SK-N-SH (cell line): ENCODE measurements around the gene ACSS1. TPM values are rescaled to one million over a fixed set of nuclear protein-coding genes. Genes with fewer than 3 reads are reported as not detected.

ENCODE experiments used
- CTCF ChIA-PET: fragments of 300-600, 350-600 bp; formaldehyde crosslinking; extraction: SDS; loops from one replicate; lab custom pipeline; 2021; lab: Yijun Ruan, JAX
- POLR2A ChIA-PET: fragments of 350-600 bp; sonication (Branson Sonifier 250); formaldehyde crosslinking; extraction: SDS; loops from one replicate; lab custom pipeline; 2020; ENCODE audit warnings: antibody characterized with exemption, inconsistent platforms; lab: Yijun Ruan, JAX
- DNase-seq: peaks from one replicate; pipeline ENCODE4 v3.0.0; 2012
- H2AFZ ChIP-seq: fragments of 200-600 bp; sonication (generic); 2 replicates; pipeline ENCODE4 v1.8.1; 2016; ENCODE audit warnings: antibody characterized with exemption, mild to moderate bottlenecking, low read depth
- H3F3A ChIP-seq: fragments of 200-600 bp; sonication (generic); replicated peaks from 2 replicates; pipeline ENCODE3; 2016; ENCODE audit warnings: antibody characterized with exemption, mild to moderate bottlenecking; ENCODE audit not compliant: insufficient read depth
- H3K27ac ChIP-seq, 2 experiments: fragments of 200-500 bp in 1 of 2; fragments of 200-600 bp in 1 of 2; sonication (Bioruptor generic) in 1 of 2; sonication (generic), shearing (Covaris generic) in 1 of 2; 2 replicates each; pipeline versions ENCODE4 v1.5.1 to v1.6.1; 2014 to 2016; ENCODE audit warnings: low read depth in 2 of 2, inconsistent platforms in 1 of 2, low read length in 1 of 2, mild to moderate bottlenecking in 1 of 2, mixed read lengths in 1 of 2
- H3K27me3 ChIP-seq: fragments of 200-600 bp; sonication (generic), shearing (Covaris generic); 2 replicates; pipeline ENCODE4 v1.6.1; 2016; ENCODE audit warnings: mixed run types; ENCODE audit not compliant: insufficient read depth
- H3K36me3 ChIP-seq, 2 experiments: fragments of 200-500 bp in 1 of 2; fragments of 200-600 bp in 1 of 2; sonication (Bioruptor generic) in 1 of 2; sonication (generic) in 1 of 2; replicated peaks in 1 of 2; 2 replicates each; pipeline versions ENCODE3 to v1.5.1; 2014 to 2016; ENCODE audit warnings: low read length in 1 of 2, mild to moderate bottlenecking in 1 of 2; ENCODE audit not compliant: insufficient read depth in 2 of 2, control insufficient read depth in 1 of 2
- H3K4me1 ChIP-seq, 2 experiments: fragments of 200-500 bp in 1 of 2; fragments of 200-600 bp in 1 of 2; sonication (Bioruptor generic) in 1 of 2; sonication (generic), shearing (Covaris generic) in 1 of 2; 2 replicates each; pipeline versions ENCODE4 v1.5.1 to v1.6.1; 2014 to 2016; ENCODE audit warnings: low read depth in 1 of 2, low read length in 1 of 2, mixed run types in 1 of 2; ENCODE audit not compliant: insufficient read depth in 2 of 2, control insufficient read depth in 1 of 2
- H3K4me2 ChIP-seq: fragments of 200-600 bp; sonication (generic), shearing (Covaris generic); 2 replicates; pipeline ENCODE4 v1.6.1; 2017; ENCODE audit warnings: mixed run types
- H3K4me3 ChIP-seq, 2 experiments: fragments of 200-500 bp in 1 of 2; fragments of 200-600 bp in 1 of 2; sonication (Bioruptor generic) in 1 of 2; sonication (generic), shearing (Covaris generic) in 1 of 2; 2 replicates each; pipeline versions ENCODE4 v1.5.1 to v1.8.1; 2014 to 2016; ENCODE audit warnings: low read depth in 2 of 2, inconsistent platforms in 1 of 2, low read length in 1 of 2, mild to moderate bottlenecking in 1 of 2, mixed read lengths in 1 of 2, moderate library complexity in 1 of 2
- H3K79me2 ChIP-seq: fragments of 200-600 bp; sonication (generic); 2 replicates; pipeline ENCODE4 v1.8.1; 2017; ENCODE audit warnings: mild to moderate bottlenecking; ENCODE audit not compliant: insufficient read depth
- H3K9ac ChIP-seq: fragments of 200-600 bp; sonication (generic); 2 replicates; pipeline ENCODE4 v1.6.1; 2017; ENCODE audit warnings: mixed run types
- H3K9me2 ChIP-seq: fragments of 200-600 bp; sonication (generic); 2 replicates; pipeline ENCODE4 v1.6.1; 2017; ENCODE audit warnings: mixed run types
- H3K9me3 ChIP-seq: fragments of 200-600 bp; sonication (generic); 2 replicates; pipeline ENCODE4 v1.6.1; 2017; ENCODE audit warnings: mixed run types, mild to moderate bottlenecking, moderate library complexity
- H4K20me1 ChIP-seq: fragments of 200-600 bp; sonication (generic); 2 replicates; pipeline ENCODE4 v1.6.1; 2017; ENCODE audit warnings: mild to moderate bottlenecking, mixed run types; ENCODE audit not compliant: insufficient read depth
- CHD2 ChIP-seq: fragments of 150-350 bp; IDR thresholded peaks from 2 replicates; pipeline ENCODE4 v1.6.1; 2018; ENCODE audit warnings: low read length; ENCODE audit not compliant: partially characterized antibody
- ELF1 ChIP-seq: IDR thresholded peaks from 2 replicates; pipeline ENCODE4 v1.4.0; 2012
- FOXJ3 ChIP-seq: sonication (generic); formaldehyde crosslinking; IDR thresholded peaks from 2 replicates; pipeline ENCODE4 v1.5.1; 2020; ENCODE audit warnings: mild to moderate bottlenecking, missing genetic modification reagents
- GABPA ChIP-seq: IDR thresholded peaks from 2 replicates; pipeline ENCODE4 v1.4.0; 2012; ENCODE audit warnings: low read depth, mild to moderate bottlenecking
- GATA2 ChIP-seq: sonication (generic); formaldehyde crosslinking; IDR thresholded peaks from 2 replicates; pipeline ENCODE4 v1.5.0; 2020; ENCODE audit warnings: mild to moderate bottlenecking, missing genetic modification reagents
- NFIC ChIP-seq: IDR thresholded peaks from 2 replicates; pipeline ENCODE4 v1.4.0; 2012; ENCODE audit warnings: borderline replicate concordance
- RAD21 ChIP-seq: IDR thresholded peaks from 2 replicates; pipeline ENCODE4 v1.6.1; 2012; ENCODE audit warnings: mild to moderate bottlenecking, low read length
- RCOR1 ChIP-seq: fragments of 150-350 bp; IDR thresholded peaks from 2 replicates; pipeline ENCODE4 v1.6.1; 2017; ENCODE audit warnings: antibody characterized with exemption, low read length
- RFX5 ChIP-seq: IDR thresholded peaks from 2 replicates; pipeline ENCODE4 v1.6.1; 2012; ENCODE audit warnings: mild to moderate bottlenecking, improper control_type of control experiment, low read length
- RXRA ChIP-seq: IDR thresholded peaks from 2 replicates; pipeline ENCODE4 v1.4.0; 2012; ENCODE audit warnings: low read depth, mild to moderate bottlenecking, borderline replicate concordance
- SIN3A ChIP-seq: IDR thresholded peaks from 2 replicates; pipeline ENCODE4 v1.6.1; 2012; ENCODE audit warnings: low read depth, mild to moderate bottlenecking, low read length, moderate library complexity, borderline replicate concordance
- SMC3 ChIP-seq: IDR thresholded peaks from 2 replicates; pipeline ENCODE4 v1.6.1; 2012; ENCODE audit warnings: low read depth, low read length, improper control_type of control experiment
- TCF12 ChIP-seq: IDR thresholded peaks from 2 replicates; pipeline ENCODE4 v1.4.0; 2012
- WGBS: methylation state at CpG from one replicate; pipeline ENCODE4 v1.1.6; 2017; ENCODE audit warnings: low lambda C conversion rate; 5-methylcytosine and 5-hydroxymethylcytosine counted together
- polyA plus RNA-seq, 3 experiments: library from polyadenylated mRNA; depleted of rRNA; stranded (reverse); fragments of >200 nt; gene quantifications; 2 replicates each; pipeline ENCODE4 v1.2.3, GENCODE V29; 2012
- TF ChIP-seq, protein P1 (sequence below): IDR thresholded peaks from 2 replicates; pipeline ENCODE4; 2012
- TF ChIP-seq, protein P2 (sequence below): fragments of 150-350 bp; IDR thresholded peaks from 2 replicates; pipeline ENCODE4 v1.6.1; 2016; ENCODE audit warnings: mild to moderate bottlenecking, low read depth, low read length
- TF ChIP-seq, protein P3 (sequence below): IDR thresholded peaks from 2 replicates; pipeline ENCODE4 v1.4.0; 2012; ENCODE audit warnings: low read depth, borderline replicate concordance

Gene ACSS1
- polyA plus RNA-seq, 1 of the 3 experiments (the other 2 are of a cell fraction) = 2.0 TPM

DNA sequence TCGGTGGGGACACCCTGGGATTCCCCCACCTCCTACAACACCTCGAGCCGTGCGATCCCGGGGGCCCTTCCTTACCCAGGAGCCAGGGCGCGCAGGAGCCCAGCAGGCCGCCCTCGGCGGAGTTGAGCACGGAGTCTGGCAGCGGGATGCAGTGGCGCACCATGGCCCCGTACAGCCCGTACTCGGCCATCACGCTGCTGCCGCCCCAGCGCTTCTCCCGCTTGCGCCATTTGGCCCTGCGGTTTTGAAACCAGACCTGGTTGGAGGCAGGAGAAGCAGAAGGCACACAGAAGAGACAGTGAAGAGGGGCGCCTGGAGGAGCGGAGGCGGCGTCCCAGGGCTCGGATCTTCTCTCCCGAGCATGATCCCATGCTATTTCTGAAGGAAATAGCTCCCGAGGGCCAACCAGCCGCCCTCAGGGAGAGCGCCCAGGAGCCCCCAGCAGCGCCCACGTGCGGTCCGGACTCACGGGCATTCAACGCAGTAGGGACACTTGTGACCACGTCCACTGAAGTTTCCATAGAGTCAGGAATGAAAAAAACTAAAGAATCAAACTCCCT lies 19.8 kb upstream of the ACSS1 start:
- DNase-seq = peak; percentile 65
- no peak for TF ChIP-seq CHD2
- no peak for TF ChIP-seq TCF12
- TF ChIP-seq, all 33 proteins: peak for 0
- CTCF ChIA-PET = interaction anchor here (0.8 to 1.9 kb wide), 6 partner anchors 13 to 101 kb away, joined by 3 to 8 read pairs (median 4); no protein-coding TSS in a partner anchor
- POLR2A ChIA-PET = no interaction called here
- Histone ChIP-seq H3K27ac (no peak overlapping the region), H3K36me3 (no peaks in the 10 kb centered on the region), H3K4me1 (peaks cover 0 to 9% of the 10 kb centered on the region in 2 experiments; a peak in 1 of 4 replicates), H2AFZ (no peak overlapping the region), H3F3A (no peaks in the 10 kb centered on the region), H3K9ac (no peak overlapping the region), H3K79me2 (no peaks in the 10 kb centered on the region), H3K9me3 (no peaks in the 10 kb centered on the region), H3K27me3 (peaks cover 64% of the 10 kb centered on the region), H3K4me2 (peak overlapping the region; percentile 71), H3K4me3 (peak overlapping the region; percentile 31 to 46), H4K20me1 (no peaks in the 10 kb centered on the region), H3K9me2 (no peaks in the 10 kb centered on the region)
- WGBS = 12% methylated on average over 24 of the region's 38 CpGs

DNA sequence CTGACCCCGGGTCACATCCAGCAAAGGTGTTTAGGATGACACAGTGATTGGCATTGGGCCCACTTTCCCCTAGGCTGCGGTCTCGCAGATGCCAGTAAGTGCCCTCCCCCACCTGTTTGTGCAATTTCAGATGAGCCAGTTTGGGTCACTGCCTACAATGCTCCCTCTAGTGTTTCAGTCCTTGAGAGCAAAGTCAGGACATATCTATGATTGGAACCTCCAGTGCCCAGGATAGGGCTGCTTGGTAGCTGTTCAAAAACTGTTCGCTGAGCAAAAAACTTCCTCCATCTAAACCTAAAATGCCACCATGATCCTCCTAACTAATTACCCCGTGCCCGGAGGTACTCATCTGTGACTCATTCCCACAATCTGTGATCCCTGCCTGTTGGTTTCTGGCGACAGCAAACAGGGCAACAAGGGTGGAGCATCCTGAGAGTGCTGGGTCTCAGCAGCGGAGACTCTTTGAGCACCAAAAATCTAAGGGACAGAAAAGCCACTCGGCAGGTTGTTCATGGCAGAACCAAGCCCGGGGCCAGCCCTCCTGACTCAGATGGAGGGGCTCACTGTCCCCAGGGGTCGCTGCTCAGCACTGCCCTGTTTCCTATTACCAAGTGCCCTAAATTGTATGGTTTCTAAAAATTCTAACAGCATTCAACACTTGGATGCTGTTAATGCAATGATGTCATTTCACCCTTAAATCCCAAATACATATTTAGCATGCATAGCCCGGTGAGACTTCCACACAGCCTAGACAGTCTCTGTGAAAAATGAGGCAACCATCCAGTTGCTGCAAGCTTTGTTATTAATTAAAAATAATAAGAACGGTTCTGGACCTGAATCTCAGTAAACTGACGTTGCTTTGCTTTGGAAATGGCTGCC lies 19.0 kb upstream of the ACSS1 start:
- H3K4me1 ChIP-seq = peaks cover 0 to 9% of the 10 kb centered on the region in 2 experiments; a peak in 1 of 4 replicates
- peak overlapping the region; percentile 31 to 46; a peak in 2 of 4 replicates for H3K4me3 ChIP-seq
- POLR2A ChIA-PET = no interaction called here
- H3K9me2 ChIP-seq = no peaks in the 10 kb centered on the region
- peak; percentile 48 for DNase-seq
- CTCF ChIA-PET = interaction anchor here (0.8 to 1.9 kb wide), 6 partner anchors 9 to 101 kb away, joined by 4 to 8 read pairs (median 4); no protein-coding TSS in a partner anchor
- no peaks in the 10 kb centered on the region for H3K79me2 ChIP-seq
- 4% methylated on average over 14 of the region's 14 CpGs for WGBS
- H4K20me1 ChIP-seq = no peaks in the 10 kb centered on the region
- H3F3A ChIP-seq = no peaks in the 10 kb centered on the region
- H3K27ac ChIP-seq = no peak overlapping the region
- H3K27me3 ChIP-seq = peaks cover 66% of the 10 kb centered on the region
- no peak overlapping the region for H3K9ac ChIP-seq
- H2AFZ ChIP-seq = no peak overlapping the region
- H3K36me3 ChIP-seq = no peaks in the 10 kb centered on the region
- H3K9me3 ChIP-seq = no peaks in the 10 kb centered on the region
- peak overlapping the region; percentile 71 for H3K4me2 ChIP-seq
- peak; percentile 10; the same call in 1 of the 2 replicates for TF ChIP-seq NFIC
- TF ChIP-seq, protein P1, sequence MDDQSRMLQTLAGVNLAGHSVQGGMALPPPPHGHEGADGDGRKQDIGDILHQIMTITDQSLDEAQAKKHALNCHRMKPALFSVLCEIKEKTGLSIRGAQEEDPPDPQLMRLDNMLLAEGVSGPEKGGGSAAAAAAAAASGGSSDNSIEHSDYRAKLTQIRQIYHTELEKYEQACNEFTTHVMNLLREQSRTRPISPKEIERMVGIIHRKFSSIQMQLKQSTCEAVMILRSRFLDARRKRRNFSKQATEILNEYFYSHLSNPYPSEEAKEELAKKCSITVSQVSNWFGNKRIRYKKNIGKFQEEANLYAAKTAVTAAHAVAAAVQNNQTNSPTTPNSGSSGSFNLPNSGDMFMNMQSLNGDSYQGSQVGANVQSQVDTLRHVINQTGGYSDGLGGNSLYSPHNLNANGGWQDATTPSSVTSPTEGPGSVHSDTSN = no peak
- TF ChIP-seq RAD21 = 0 out of 2 replicates have a peak, but pooled peaks have one; percentile 15
- no peak for TF ChIP-seq RFX5
- TF ChIP-seq SIN3A = no peak

DNA sequence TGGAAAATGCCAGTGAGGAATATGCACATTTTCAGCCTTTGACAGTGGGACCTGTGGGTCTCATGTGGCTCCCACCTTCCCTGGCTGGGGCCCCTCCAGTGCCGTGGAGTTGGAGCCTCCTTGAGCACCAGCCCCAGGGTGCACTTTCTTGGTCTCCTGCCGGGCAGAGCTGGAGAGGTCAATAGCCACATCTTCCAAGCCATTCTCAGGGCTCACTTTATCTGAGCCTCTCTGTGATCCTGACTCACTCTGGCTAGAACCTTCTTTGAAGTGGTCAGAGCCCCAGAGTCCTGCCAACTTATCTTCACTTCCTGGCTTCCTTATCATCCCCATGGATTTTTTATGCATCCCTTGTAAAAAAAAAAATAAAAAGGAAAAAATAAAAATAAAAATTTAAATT lies 18.3 kb upstream of the ACSS1 start:
- H3K79me2 ChIP-seq = no peaks in the 10 kb centered on the region
- H3K9me3 ChIP-seq = no peaks in the 10 kb centered on the region
- no peak for DNase-seq
- H3F3A ChIP-seq = no peaks in the 10 kb centered on the region
- H3K27me3 ChIP-seq = peaks cover 66% of the 10 kb centered on the region
- POLR2A ChIA-PET = no interaction called here
- no peak for TF ChIP-seq FOXJ3 (CRISPR knock-in tag)
- no peak for TF ChIP-seq RXRA
- TF ChIP-seq GABPA = no peak
- TF ChIP-seq RCOR1 = no peak
- TF ChIP-seq RFX5 = no peak
- TF ChIP-seq, protein P2, sequence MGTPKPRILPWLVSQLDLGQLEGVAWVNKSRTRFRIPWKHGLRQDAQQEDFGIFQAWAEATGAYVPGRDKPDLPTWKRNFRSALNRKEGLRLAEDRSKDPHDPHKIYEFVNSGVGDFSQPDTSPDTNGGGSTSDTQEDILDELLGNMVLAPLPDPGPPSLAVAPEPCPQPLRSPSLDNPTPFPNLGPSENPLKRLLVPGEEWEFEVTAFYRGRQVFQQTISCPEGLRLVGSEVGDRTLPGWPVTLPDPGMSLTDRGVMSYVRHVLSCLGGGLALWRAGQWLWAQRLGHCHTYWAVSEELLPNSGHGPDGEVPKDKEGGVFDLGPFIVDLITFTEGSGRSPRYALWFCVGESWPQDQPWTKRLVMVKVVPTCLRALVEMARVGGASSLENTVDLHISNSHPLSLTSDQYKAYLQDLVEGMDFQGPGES = no peak
- no peak for TF ChIP-seq ELF1
- TF ChIP-seq, protein P3, sequence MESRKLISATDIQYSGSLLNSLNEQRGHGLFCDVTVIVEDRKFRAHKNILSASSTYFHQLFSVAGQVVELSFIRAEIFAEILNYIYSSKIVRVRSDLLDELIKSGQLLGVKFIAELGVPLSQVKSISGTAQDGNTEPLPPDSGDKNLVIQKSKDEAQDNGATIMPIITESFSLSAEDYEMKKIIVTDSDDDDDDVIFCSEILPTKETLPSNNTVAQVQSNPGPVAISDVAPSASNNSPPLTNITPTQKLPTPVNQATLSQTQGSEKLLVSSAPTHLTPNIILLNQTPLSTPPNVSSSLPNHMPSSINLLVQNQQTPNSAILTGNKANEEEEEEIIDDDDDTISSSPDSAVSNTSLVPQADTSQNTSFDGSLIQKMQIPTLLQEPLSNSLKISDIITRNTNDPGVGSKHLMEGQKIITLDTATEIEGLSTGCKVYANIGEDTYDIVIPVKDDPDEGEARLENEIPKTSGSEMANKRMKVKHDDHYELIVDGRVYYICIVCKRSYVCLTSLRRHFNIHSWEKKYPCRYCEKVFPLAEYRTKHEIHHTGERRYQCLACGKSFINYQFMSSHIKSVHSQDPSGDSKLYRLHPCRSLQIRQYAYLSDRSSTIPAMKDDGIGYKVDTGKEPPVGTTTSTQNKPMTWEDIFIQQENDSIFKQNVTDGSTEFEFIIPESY = no peak
- TF ChIP-seq NFIC = no peak
- TF ChIP-seq GATA2 (CRISPR knock-in tag) = no peak
- no peak for TF ChIP-seq RAD21
- no peak for TF ChIP-seq SMC3
- TF ChIP-seq TCF12 = no peak
- no peak overlapping the region for H2AFZ ChIP-seq
- no peak overlapping the region for H3K4me3 ChIP-seq
- CTCF ChIA-PET = interaction anchor here (0.9 to 1.8 kb wide), 2 partner anchors 9 to 14 kb away, joined by 5 to 8 read pairs; no protein-coding TSS in a partner anchor
- no peak overlapping the region for H3K4me2 ChIP-seq
- peaks cover 0 to 9% of the 10 kb centered on the region in 2 experiments; a peak in 1 of 4 replicates for H3K4me1 ChIP-seq
- no peak overlapping the region for H3K9ac ChIP-seq
- no peaks in the 10 kb centered on the region for H3K9me2 ChIP-seq
- H3K36me3 ChIP-seq = no peaks in the 10 kb centered on the region
- no peaks in the 10 kb centered on the region for H4K20me1 ChIP-seq
- 60% methylated on average over 1 of the region's 2 CpGs for WGBS
- no peak overlapping the region for H3K27ac ChIP-seq
